ENCODE data around the gene PDPN. TPM values are rescaled to one million over a fixed set of nuclear protein-coding genes. Genes with fewer than 3 reads are reported as not detected.

The PDPN gene
- total RNA-seq, 1 donor from 2014 or later = 3.2 TPM

- DNase-seq (ENCODE audit: low read depth) = no peak
- Histone ChIP-seq H3K36me3 (ENCODE audit: control insufficient read depth, insufficient read depth, low read length) (peaks cover 3% of the 10 kb centered on the region), H3K4me3 (ENCODE audit: low read depth, low read length) (no peak overlapping the region), H3K27me3 (ENCODE audit: control insufficient read depth, insufficient read depth, low read length) (no peaks in the 10 kb centered on the region)
- no peak for TF ChIP-seq CTCF (IDR thresholded peaks at IDR 0.05; ENCODE audit: insufficient read depth, low read length, severe bottlenecking)
- FAIRE-seq = no peak
Measured at GRCh38 chr1:13604721-13605120, 21.1 kb downstream of the PDPN start.

GRCh38 chr1:13605159-13605558, 21.5 kb downstream of the PDPN start:
- no peak for TF ChIP-seq CTCF (IDR thresholded peaks at IDR 0.05; ENCODE audit: insufficient read depth, low read length, severe bottlenecking)
- peak; percentile 92 for DNase-seq (ENCODE audit: low read depth)
- H3K4me3 ChIP-seq (ENCODE audit: low read depth, low read length) = no peak overlapping the region
- peaks cover 3% of the 10 kb centered on the region for H3K36me3 ChIP-seq (ENCODE audit: control insufficient read depth, insufficient read depth, low read length)
- H3K27me3 ChIP-seq (ENCODE audit: control insufficient read depth, insufficient read depth, low read length) = no peaks in the 10 kb centered on the region
- no peak for FAIRE-seq

- Histone ChIP-seq H3K36me3 (ENCODE audit: control insufficient read depth, insufficient read depth, low read length) (peaks cover 3% of the 10 kb centered on the region), H3K4me3 (ENCODE audit: low read depth, low read length) (no peak overlapping the region), H3K27me3 (ENCODE audit: control insufficient read depth, insufficient read depth, low read length) (no peaks in the 10 kb centered on the region)
- DNase-seq (ENCODE audit: low read depth) = no peak
- no peak for TF ChIP-seq CTCF (IDR thresholded peaks at IDR 0.05; ENCODE audit: insufficient read depth, low read length, severe bottlenecking)
- no peak for FAIRE-seq
Measured at GRCh38 chr1:13607002-13607401, 23.4 kb downstream of the PDPN start.

- TF ChIP-seq CTCF (IDR thresholded peaks at IDR 0.05; ENCODE audit: insufficient read depth, low read length, severe bottlenecking) = no peak
- Histone ChIP-seq H3K36me3 (ENCODE audit: control insufficient read depth, insufficient read depth, low read length) (peaks cover 4% of the 10 kb centered on the region), H3K27me3 (ENCODE audit: control insufficient read depth, insufficient read depth, low read length) (no peaks in the 10 kb centered on the region), H3K4me3 (ENCODE audit: low read depth, low read length) (no peak overlapping the region)
- DNase-seq (ENCODE audit: low read depth) (no peak), FAIRE-seq (no peak)
Measured at GRCh38 chr1:13616234-13616633, 32.6 kb downstream of the PDPN start.

- no peak for FAIRE-seq
- DNase-seq (ENCODE audit: low read depth) = no peak
Measured at GRCh38 chr1:13617108-13617507, 33.5 kb downstream of the PDPN start.

More at GRCh38 chr1:13617108-13617507, 33.5 kb downstream of the PDPN start:
- peaks cover 4% of the 10 kb centered on the region for H3K36me3 ChIP-seq (ENCODE audit: control insufficient read depth, insufficient read depth, low read length)
- no peak overlapping the region for H3K4me3 ChIP-seq (ENCODE audit: low read depth, low read length)
- H3K27me3 ChIP-seq (ENCODE audit: control insufficient read depth, insufficient read depth, low read length) = no peaks in the 10 kb centered on the region
- no peak for TF ChIP-seq CTCF (IDR thresholded peaks at IDR 0.05; ENCODE audit: insufficient read depth, low read length, severe bottlenecking)
